K562 (cell line): ENCODE measurements around the gene CCND3. TPM values are rescaled to one million over a fixed set of nuclear protein-coding genes. Genes with fewer than 3 reads are reported as not detected.
A peak's percentile ranks its signal among the peaks of the same experiment; 100 is the strongest.

Experiments
- ATAC-seq: fragments of 200-7000 bp; cut with Tn5 transposase; 3 replicates; pipeline ENCODE4 v1.9.1; 2020; ENCODE audit warnings: moderate library complexity
- BruUV-seq: library from RNA; stranded (reverse); fragments of 400-500 nt; replicated peaks from 2 replicates; lab custom pipeline; 2021; lab: Mats Ljungman, UMichigan
- CTCF ChIA-PET: fragments of 300-600 bp; formaldehyde crosslinking; extraction: SDS; loops from one replicate; lab custom pipeline; 2021; ENCODE audit warnings: low intra/inter-chr PET ratio; lab: Yijun Ruan, JAX
- POLR2A ChIA-PET: fragments of 300-600, 350-650 bp; sonication (Branson Sonifier 250); formaldehyde crosslinking; extraction: SDS; loops from one replicate; lab custom pipeline; 2021; ENCODE audit warnings: antibody characterized with exemption, inconsistent platforms; lab: Yijun Ruan, JAX
- DNase-seq, 4 experiments: peaks; one replicate each; pipeline versions ENCODE4 v3.0.0 to v3.0.0-alpha.2; 2011 to 2018; ENCODE audit warnings: low spot score in 3 of 4, mixed read lengths in 3 of 4; ENCODE audit errors: extremely low read depth in 1 of 4
- FAIRE-seq: peaks from 2 replicates; lab custom pipeline; 2011; peaks lifted over from hg19 to GRCh38; lab: Jason Lieb, UNC
- H2AFZ ChIP-seq: 2 replicates; pipeline ENCODE4 v1.6.0; 2011; ENCODE audit warnings: low read depth, low read length, control low read depth, inconsistent platforms
- H3K27ac ChIP-seq: fragments of 200-600 bp; 3 replicates; pipeline ENCODE4 v1.8.0; 2011; ENCODE audit warnings: low read depth, mild to moderate bottlenecking, control low read depth, inconsistent platforms, low read length, moderate library complexity, mixed read lengths; ENCODE audit errors: extremely low read depth
- H3K27me3 ChIP-seq, 2 experiments: fragments of 300-600 bp in 1 of 2; 2 replicates in 1 of 2; 3 replicates in 1 of 2; pipeline versions ENCODE4 v1.6.0 to v1.8.0; 2011; ENCODE audit warnings: inconsistent platforms in 2 of 2, low read length in 2 of 2, mild to moderate bottlenecking in 1 of 2, mixed read lengths in 1 of 2, moderate library complexity in 1 of 2; ENCODE audit not compliant: control insufficient read depth in 2 of 2, insufficient read depth in 2 of 2
- H3K36me3 ChIP-seq: fragments of 300-600 bp; 3 replicates; pipeline ENCODE4 v1.8.0; 2011; ENCODE audit warnings: mild to moderate bottlenecking, low read length, inconsistent platforms; ENCODE audit not compliant: control insufficient read depth, insufficient read depth
- H3K4me1 ChIP-seq, 2 experiments: fragments of 200-600 bp in 1 of 2; replicated peaks in 1 of 2; 2 replicates in 1 of 2; 3 replicates in 1 of 2; pipeline versions ENCODE4 v1.5.1 to v1.8.0; 2011; ENCODE audit warnings: inconsistent platforms in 2 of 2, low read length in 2 of 2, mild to moderate bottlenecking in 1 of 2, mixed read lengths in 1 of 2, moderate library complexity in 1 of 2; ENCODE audit not compliant: control insufficient read depth in 2 of 2, insufficient read depth in 2 of 2
- H3K4me2 ChIP-seq: 2 replicates; pipeline ENCODE4 v1.6.1; 2011; ENCODE audit warnings: low read length, control low read depth, inconsistent platforms, mixed read lengths; ENCODE audit not compliant: insufficient read depth
- H3K4me3 ChIP-seq: fragments of 200-600 bp; sonication (generic), shearing (Covaris generic); 2 replicates; pipeline ENCODE4 v1.5.1; 2016; ENCODE audit warnings: control low read depth, inconsistent platforms
- H3K79me2 ChIP-seq: fragments of 200-600 bp; 3 replicates; pipeline ENCODE4 v1.8.0; 2011; ENCODE audit warnings: low read length, inconsistent platforms; ENCODE audit not compliant: control insufficient read depth, insufficient read depth
- H3K9ac ChIP-seq, 2 experiments: 2 replicates each; pipeline versions ENCODE4 v1.6.0 to v1.6.1; 2011; ENCODE audit warnings: low read depth in 2 of 2, low read length in 2 of 2, control low read depth in 1 of 2, inconsistent platforms in 1 of 2, mild to moderate bottlenecking in 1 of 2, mixed read lengths in 1 of 2; ENCODE audit not compliant: insufficient read depth in 1 of 2
- H3K9me1 ChIP-seq: one replicate; pipeline ENCODE4 v1.6.0; 2011; ENCODE audit warnings: inconsistent platforms, mild to moderate bottlenecking, low read length, moderate library complexity; ENCODE audit not compliant: control insufficient read depth, insufficient read depth
- H3K9me3 ChIP-seq: replicated peaks from 2 replicates; pipeline ENCODE4 v1.5.1; 2011; ENCODE audit warnings: low read depth, low read length, inconsistent platforms; ENCODE audit not compliant: control insufficient read depth, insufficient read depth
- H4K20me1 ChIP-seq: replicated peaks from 2 replicates; pipeline ENCODE4 v1.6.1; 2011; ENCODE audit warnings: low read length, inconsistent platforms, mixed read lengths; ENCODE audit not compliant: control insufficient read depth, insufficient read depth
- ADNP ChIP-seq: fragments of 200-800 bp; sonication (Bioruptor generic); IDR thresholded peaks from 2 replicates; pipeline ENCODE4 v1.6.1; 2016; ENCODE audit warnings: missing genetic modification characterization, missing compliant biosample characterization
- BCOR ChIP-seq: fragments of 450-650 bp; IDR thresholded peaks from 2 replicates; pipeline ENCODE4 v1.6.1; 2016
- CBX3 ChIP-seq, 2 experiments: IDR thresholded peaks; 1 replicate in 1 of 2; 2 replicates in 1 of 2; pipeline ENCODE4 v1.6.1; 2012; ENCODE audit warnings: inconsistent platforms in 2 of 2, low read length in 2 of 2, borderline replicate concordance in 1 of 2, control low read depth in 1 of 2
- HDGF ChIP-seq: fragments of 450-650 bp; IDR thresholded peaks from 2 replicates; pipeline ENCODE4 v1.6.1; 2016
- HES1 ChIP-seq: fragments of 450-650 bp; IDR thresholded peaks from 2 replicates; pipeline ENCODE4 v1.6.1; 2016; ENCODE audit warnings: low read depth, mild to moderate bottlenecking, moderate library complexity
- JUN ChIP-seq, 2 experiments: sonication (generic) in 1 of 2; formaldehyde crosslinking in 1 of 2; IDR thresholded peaks; 2 replicates each; pipeline versions ENCODE4 v1.6.1 to v1.8.0; 2012 to 2022; ENCODE audit warnings: borderline replicate concordance in 2 of 2, mild to moderate bottlenecking in 2 of 2, improper control_type of control experiment in 1 of 2, low read depth in 1 of 2, low read length in 1 of 2, missing genetic modification reagents in 1 of 2
- KHSRP ChIP-seq: fragments of 450-650 bp; IDR thresholded peaks from 2 replicates; pipeline ENCODE4 v1.6.1; 2017
- MYBL2 ChIP-seq, 2 experiments: fragments of 450-650 bp in 1 of 2; sonication (generic) in 1 of 2; formaldehyde crosslinking in 1 of 2; IDR thresholded peaks; 2 replicates each; pipeline versions ENCODE4 v1.6.1 to v1.8.1; 2017 to 2022; ENCODE audit warnings: borderline replicate concordance in 1 of 2, inconsistent platforms in 1 of 2, low read depth in 1 of 2, mild to moderate bottlenecking in 1 of 2, missing genetic modification reagents in 1 of 2, moderate library complexity in 1 of 2
- MYNN ChIP-seq, 2 experiments: sonication (generic); formaldehyde crosslinking in 1 of 2; IDR thresholded peaks; 2 replicates each; pipeline versions ENCODE4 v1.5.0 to v1.6.1; 2016 to 2020; ENCODE audit warnings: antibody characterized with exemption in 1 of 2, missing genetic modification reagents in 1 of 2
- RBM25 ChIP-seq: fragments of 200-400 bp; formaldehyde crosslinking; IDR thresholded peaks from 2 replicates; pipeline ENCODE4 v1.6.1; 2018; ENCODE audit warnings: low read length, low read depth, moderate library complexity; ENCODE audit not compliant: severe bottlenecking
- RHOXF2B ChIP-seq: fragments of 250-450 bp; sonication (Bioruptor Pico); conservative IDR thresholded peaks from 2 replicates; pipeline ENCODE4 v1.5.1; 2021
- USF1 ChIP-seq: sonication (generic); formaldehyde crosslinking; IDR thresholded peaks from 2 replicates; pipeline ENCODE4 v1.9.0; 2022; ENCODE audit warnings: mild to moderate bottlenecking, missing genetic modification reagents
- ZBTB8A ChIP-seq: fragments of 450-650 bp; IDR thresholded peaks from 2 replicates; pipeline ENCODE4 v1.6.1; 2018; ENCODE audit warnings: mild to moderate bottlenecking, moderate library complexity; ENCODE audit not compliant: partially characterized antibody
- ZNF217 ChIP-seq: sonication (generic); formaldehyde crosslinking; IDR thresholded peaks from 2 replicates; pipeline ENCODE4 v1.8.0; 2022; ENCODE audit warnings: mild to moderate bottlenecking, missing genetic modification reagents
- ZNF740 ChIP-seq, 3 experiments: fragments of 200-800 bp in 1 of 3; sonication (Bioruptor generic) in 1 of 3; sonication (generic) in 1 of 3; formaldehyde crosslinking in 1 of 3; IDR thresholded peaks; 2 replicates each; pipeline versions ENCODE4 v1.6.1 to v1.8.0; 2016 to 2022; ENCODE audit warnings: mild to moderate bottlenecking in 2 of 3, missing compliant biosample characterization in 2 of 3, missing genetic modification characterization in 2 of 3, missing genetic modification reagents in 1 of 3
- WGBS: fragments of 100-300 bp; shearing (Covaris generic); methylation state at CpG from one replicate; pipeline ENCODE4 v1.1.6; 2016; ENCODE audit warnings: low coverage, mixed read lengths; ENCODE audit not compliant: insufficient coverage; ENCODE audit errors: missing lambda C conversion rate; 5-methylcytosine and 5-hydroxymethylcytosine counted together
- in situ Hi-C: fragments of 300-500 bp; cut with MboI; formaldehyde crosslinking; loops from 4 replicates; pipeline ENCODE4 v1.15.0; 2018; ENCODE audit warnings: inconsistent platforms, mixed read lengths
- intact Hi-C: fragments of 100-400 bp; cut with micrococcal nuclease; formaldehyde crosslinking; loops from 2 replicates; pipeline ENCODE4 v1.14.2; 2022
- polyA plus RNA-seq, 8 experiments: library from polyadenylated mRNA; depleted of rRNA in 4 of 8; stranded (reverse) in 5 of 8; unstranded in 3 of 8; fragments of >200 nt; fragmentation: Nextera tagmentation in 2 of 8; fragmentation: Illumina TruSeq in 1 of 8; extraction: Ambion mirVana in 2 of 8; extraction: Trizol in 1 of 8; gene quantifications; 2 replicates each; pipeline versions ENCODE4 v1.2.1 to v1.2.3, GENCODE V29; 2011 to 2014; ENCODE audit warnings: inconsistent platforms in 1 of 8, missing spikeins in 1 of 8
- total RNA-seq, 7 experiments: library from RNA; depleted of rRNA in 6 of 7; stranded (reverse); fragments of >200 nt in 6 of 7; fragmentation: Illumina TruSeq in 2 of 7; extraction: Trizol in 2 of 7; gene quantifications; 2 replicates each; pipeline versions ENCODE4 v1.2.1 to v1.2.3, GENCODE V29; 2011 to 2021; ENCODE audit warnings: low replicate concordance in 1 of 7

CCND3 gene
- total and polyA plus RNA-seq, 9 of the 15 experiments (the other 6 are each of a cell fraction or from before 2014, with no cell fraction given), result 21.5 to 204 (median 97.4) TPM

- TF ChIP-seq HDGF (0 out of 2 replicates have a peak, but pooled peaks have one; percentile 61), RBM25 (peak; percentile 99), CBX3 (IDR thresholded peaks at IDR 0.05; ENCODE audit: borderline replicate concordance in 1 of 2, low read length in 2 of 2) (peak in 1 of 2 experiments; percentile 92; a peak in 2 of 3 replicates), BCOR (peak; percentile 99), USF1 (peak; percentile 31; the same call in 1 of the 2 replicates), MYBL2 (IDR thresholded peaks at IDR 0.05; ENCODE audit: low read depth) (no peak), MYBL2 (CRISPR knock-in tag; IDR thresholded peaks at IDR 0.05; ENCODE audit: borderline replicate concordance) (no peak), ADNP (tag) (peak; percentile 97), KHSRP (no peak)
- TF ChIP-seq, all 486 proteins: peak for 17
Measured at GRCh38 chr6:41965429-41966213, 24.0 kb upstream of the CCND3 start (continued).

GRCh38 chr6:41964201-41964887 is 22.7 kb upstream of the CCND3 start:
- no peaks in the 10 kb centered on the region for H4K20me1 ChIP-seq
- WGBS, result 39% methylated on average over 2 of the region's 2 CpGs
- DNase-seq, result no peak
- no peaks in the 10 kb centered on the region for H3K36me3 ChIP-seq
- no peak overlapping the region for H3K4me2 ChIP-seq
- POLR2A ChIA-PET, result interaction anchor here (0.6 to 1.2 kb wide), 4 partner anchors 10 to 199 kb away, joined by 3 to 4 read pairs (median 3); no protein-coding TSS in a partner anchor
- no peaks in the 10 kb centered on the region for H3K79me2 ChIP-seq
- H3K9me1 ChIP-seq, result no peaks in the 10 kb centered on the region
- peaks cover 44 to 53% of the 10 kb centered on the region in 2 experiments for H3K4me1 ChIP-seq
- intact Hi-C loops (no loop called here), in situ Hi-C loops (no loop called here)
- no peak overlapping the region; a peak in 1 of 4 replicates for H3K9ac ChIP-seq
- H3K4me3 ChIP-seq, result no peak overlapping the region
- no peak for FAIRE-seq
- no peaks in the 10 kb centered on the region for H3K9me3 ChIP-seq
- H2AFZ ChIP-seq, result no peak overlapping the region
- BruUV-seq, result no TSS peak
- ATAC-seq, result no peak
- H3K27me3 ChIP-seq, result no peaks in the 10 kb centered on the region
- no peak overlapping the region for H3K27ac ChIP-seq
- CTCF ChIA-PET, result no interaction called here
- TF ChIP-seq CBX3 (IDR thresholded peaks at IDR 0.05; ENCODE audit: borderline replicate concordance in 1 of 2, low read length in 2 of 2) (no peak), RHOXF2B (CRISPR knock-in tag) (no peak), MYNN (IDR thresholded peaks at IDR 0.05) (peak; percentile 95), MYNN (CRISPR knock-in tag; IDR thresholded peaks at IDR 0.05) (no peak), HES1 (no peak), ZNF217 (CRISPR knock-in tag) (no peak), ZBTB8A (no peak), JUN (IDR thresholded peaks at IDR 0.05; ENCODE audit: borderline replicate concordance, low read depth, low read length) (no peak), JUN (CRISPR knock-in tag; IDR thresholded peaks at IDR 0.05; ENCODE audit: borderline replicate concordance) (no peak), ZNF740 (CRISPR knock-in tag; IDR thresholded peaks at IDR 0.05) (no peak), ZNF740 (tag; IDR thresholded peaks at IDR 0.05) (no peak)
